SK-N-SH (cell line): ENCODE measurements around the gene CCL2. TPM values are rescaled to one million over a fixed set of nuclear protein-coding genes. Genes with fewer than 3 reads are reported as not detected.

Experiments used
- CTCF ChIA-PET: fragments of 300-600, 350-600 bp; formaldehyde crosslinking; extraction: SDS; loops from one replicate; lab custom pipeline; 2021; lab: Yijun Ruan, JAX
- POLR2A ChIA-PET: fragments of 350-600 bp; sonication (Branson Sonifier 250); formaldehyde crosslinking; extraction: SDS; loops from one replicate; lab custom pipeline; 2020; ENCODE audit warnings: antibody characterized with exemption, inconsistent platforms; lab: Yijun Ruan, JAX
- DNase-seq: peaks from one replicate; pipeline ENCODE4 v3.0.0; 2012
- H2AFZ ChIP-seq: fragments of 200-600 bp; sonication (generic); 2 replicates; pipeline ENCODE4 v1.8.1; 2016; ENCODE audit warnings: antibody characterized with exemption, mild to moderate bottlenecking, low read depth
- H3F3A ChIP-seq: fragments of 200-600 bp; sonication (generic); replicated peaks from 2 replicates; pipeline ENCODE3; 2016; ENCODE audit warnings: antibody characterized with exemption, mild to moderate bottlenecking; ENCODE audit not compliant: insufficient read depth
- H3K27ac ChIP-seq, 2 experiments: fragments of 200-500 bp in 1 of 2; fragments of 200-600 bp in 1 of 2; sonication (Bioruptor generic) in 1 of 2; sonication (generic), shearing (Covaris generic) in 1 of 2; 2 replicates each; pipeline versions ENCODE4 v1.5.1 to v1.6.1; 2014 to 2016; ENCODE audit warnings: low read depth in 2 of 2, inconsistent platforms in 1 of 2, low read length in 1 of 2, mild to moderate bottlenecking in 1 of 2, mixed read lengths in 1 of 2
- H3K27me3 ChIP-seq: fragments of 200-600 bp; sonication (generic), shearing (Covaris generic); 2 replicates; pipeline ENCODE4 v1.6.1; 2016; ENCODE audit warnings: mixed run types; ENCODE audit not compliant: insufficient read depth
- H3K36me3 ChIP-seq, 2 experiments: fragments of 200-500 bp in 1 of 2; fragments of 200-600 bp in 1 of 2; sonication (Bioruptor generic) in 1 of 2; sonication (generic) in 1 of 2; replicated peaks in 1 of 2; 2 replicates each; pipeline versions ENCODE3 to v1.5.1; 2014 to 2016; ENCODE audit warnings: low read length in 1 of 2, mild to moderate bottlenecking in 1 of 2; ENCODE audit not compliant: insufficient read depth in 2 of 2, control insufficient read depth in 1 of 2
- H3K4me1 ChIP-seq, 2 experiments: fragments of 200-500 bp in 1 of 2; fragments of 200-600 bp in 1 of 2; sonication (Bioruptor generic) in 1 of 2; sonication (generic), shearing (Covaris generic) in 1 of 2; 2 replicates each; pipeline versions ENCODE4 v1.5.1 to v1.6.1; 2014 to 2016; ENCODE audit warnings: low read depth in 1 of 2, low read length in 1 of 2, mixed run types in 1 of 2; ENCODE audit not compliant: insufficient read depth in 2 of 2, control insufficient read depth in 1 of 2
- H3K4me2 ChIP-seq: fragments of 200-600 bp; sonication (generic), shearing (Covaris generic); 2 replicates; pipeline ENCODE4 v1.6.1; 2017; ENCODE audit warnings: mixed run types
- H3K4me3 ChIP-seq, 2 experiments: fragments of 200-500 bp in 1 of 2; fragments of 200-600 bp in 1 of 2; sonication (Bioruptor generic) in 1 of 2; sonication (generic), shearing (Covaris generic) in 1 of 2; 2 replicates each; pipeline versions ENCODE4 v1.5.1 to v1.8.1; 2014 to 2016; ENCODE audit warnings: low read depth in 2 of 2, inconsistent platforms in 1 of 2, low read length in 1 of 2, mild to moderate bottlenecking in 1 of 2, mixed read lengths in 1 of 2, moderate library complexity in 1 of 2
- H3K79me2 ChIP-seq: fragments of 200-600 bp; sonication (generic); 2 replicates; pipeline ENCODE4 v1.8.1; 2017; ENCODE audit warnings: mild to moderate bottlenecking; ENCODE audit not compliant: insufficient read depth
- H3K9ac ChIP-seq: fragments of 200-600 bp; sonication (generic); 2 replicates; pipeline ENCODE4 v1.6.1; 2017; ENCODE audit warnings: mixed run types
- H3K9me2 ChIP-seq: fragments of 200-600 bp; sonication (generic); 2 replicates; pipeline ENCODE4 v1.6.1; 2017; ENCODE audit warnings: mixed run types
- H3K9me3 ChIP-seq: fragments of 200-600 bp; sonication (generic); 2 replicates; pipeline ENCODE4 v1.6.1; 2017; ENCODE audit warnings: mixed run types, mild to moderate bottlenecking, moderate library complexity
- H4K20me1 ChIP-seq: fragments of 200-600 bp; sonication (generic); 2 replicates; pipeline ENCODE4 v1.6.1; 2017; ENCODE audit warnings: mild to moderate bottlenecking, mixed run types; ENCODE audit not compliant: insufficient read depth
- CHD2 ChIP-seq: fragments of 150-350 bp; IDR thresholded peaks from 2 replicates; pipeline ENCODE4 v1.6.1; 2018; ENCODE audit warnings: low read length; ENCODE audit not compliant: partially characterized antibody
- EP300 ChIP-seq, 2 experiments: IDR thresholded peaks; 2 replicates each; pipeline versions ENCODE4 v1.4.0 to v1.6.1; 2012; ENCODE audit warnings: borderline replicate concordance in 1 of 2, low read depth in 1 of 2, low read length in 1 of 2
- EZH2phosphoT487 ChIP-seq: fragments of 200-600 bp; sonication (generic); IDR thresholded peaks from 2 replicates; pipeline ENCODE4 v1.6.1; 2017; ENCODE audit warnings: low read depth, mixed run types, mild to moderate bottlenecking, antibody characterized with exemption, moderate library complexity, borderline replicate concordance
- FOSL2 ChIP-seq: IDR thresholded peaks from 2 replicates; pipeline ENCODE4 v1.4.0; 2012; ENCODE audit warnings: low read depth, mild to moderate bottlenecking, moderate library complexity, borderline replicate concordance
- FOXJ3 ChIP-seq: sonication (generic); formaldehyde crosslinking; IDR thresholded peaks from 2 replicates; pipeline ENCODE4 v1.5.1; 2020; ENCODE audit warnings: mild to moderate bottlenecking, missing genetic modification reagents
- FOXM1 ChIP-seq: IDR thresholded peaks from 2 replicates; pipeline ENCODE4 v1.4.0; 2012; ENCODE audit warnings: low read depth, mild to moderate bottlenecking
- GATA2 ChIP-seq: sonication (generic); formaldehyde crosslinking; IDR thresholded peaks from 2 replicates; pipeline ENCODE4 v1.5.0; 2020; ENCODE audit warnings: mild to moderate bottlenecking, missing genetic modification reagents
- JUND ChIP-seq: IDR thresholded peaks from 2 replicates; pipeline ENCODE4 v1.4.0; 2012
- MXI1 ChIP-seq: IDR thresholded peaks from 2 replicates; pipeline ENCODE4 v1.6.1; 2012; ENCODE audit warnings: mild to moderate bottlenecking, low read depth, low read length, improper control_type of control experiment
- NFIC ChIP-seq: IDR thresholded peaks from 2 replicates; pipeline ENCODE4 v1.4.0; 2012; ENCODE audit warnings: borderline replicate concordance
- NRF1 ChIP-seq: IDR thresholded peaks from 2 replicates; pipeline ENCODE4 v1.6.1; 2012; ENCODE audit warnings: low read depth, mild to moderate bottlenecking, low read length
- POLR2AphosphoS5 ChIP-seq: IDR thresholded peaks from 2 replicates; pipeline ENCODE4 v1.6.1; 2012; ENCODE audit warnings: low read depth, low read length
- RAD21 ChIP-seq: IDR thresholded peaks from 2 replicates; pipeline ENCODE4 v1.6.1; 2012; ENCODE audit warnings: mild to moderate bottlenecking, low read length
- RCOR1 ChIP-seq: fragments of 150-350 bp; IDR thresholded peaks from 2 replicates; pipeline ENCODE4 v1.6.1; 2017; ENCODE audit warnings: antibody characterized with exemption, low read length
- RFX5 ChIP-seq: IDR thresholded peaks from 2 replicates; pipeline ENCODE4 v1.6.1; 2012; ENCODE audit warnings: mild to moderate bottlenecking, improper control_type of control experiment, low read length
- RXRA ChIP-seq: IDR thresholded peaks from 2 replicates; pipeline ENCODE4 v1.4.0; 2012; ENCODE audit warnings: low read depth, mild to moderate bottlenecking, borderline replicate concordance
- SIN3A ChIP-seq: IDR thresholded peaks from 2 replicates; pipeline ENCODE4 v1.6.1; 2012; ENCODE audit warnings: low read depth, mild to moderate bottlenecking, low read length, moderate library complexity, borderline replicate concordance
- SMC3 ChIP-seq: IDR thresholded peaks from 2 replicates; pipeline ENCODE4 v1.6.1; 2012; ENCODE audit warnings: low read depth, low read length, improper control_type of control experiment
- TAF1 ChIP-seq: IDR thresholded peaks from 2 replicates; pipeline ENCODE4 v1.6.1; 2012; ENCODE audit warnings: low read depth, mild to moderate bottlenecking, low read length, moderate library complexity, borderline replicate concordance
- TEAD4 ChIP-seq: IDR thresholded peaks from 2 replicates; pipeline ENCODE4 v1.4.0; 2012; ENCODE audit warnings: mild to moderate bottlenecking, borderline replicate concordance; ENCODE audit not compliant: insufficient read depth
- YY1 ChIP-seq: IDR thresholded peaks from 2 replicates; pipeline ENCODE4 v1.4.0; 2012; ENCODE audit warnings: low read depth, mild to moderate bottlenecking
- WGBS: methylation state at CpG from one replicate; pipeline ENCODE4 v1.1.6; 2017; ENCODE audit warnings: low lambda C conversion rate; 5-methylcytosine and 5-hydroxymethylcytosine counted together
- polyA plus RNA-seq, 3 experiments: library from polyadenylated mRNA; depleted of rRNA; stranded (reverse); fragments of >200 nt; gene quantifications; 2 replicates each; pipeline ENCODE4 v1.2.3, GENCODE V29; 2012
- TF ChIP-seq, protein P1 (sequence below): IDR thresholded peaks from 2 replicates; pipeline ENCODE4; 2012
- TF ChIP-seq, protein P2 (sequence below): IDR thresholded peaks from 2 replicates; pipeline ENCODE4 v1.4.0; 2012; ENCODE audit warnings: low read depth, borderline replicate concordance
- TF ChIP-seq, protein P3 (sequence below): fragments of 150-350 bp; IDR thresholded peaks from 2 replicates; pipeline ENCODE4 v1.6.1; 2016; ENCODE audit warnings: mild to moderate bottlenecking, low read depth, low read length
- TF ChIP-seq, protein P4 (sequence below): fragments of 200-600 bp; sonication (generic); IDR thresholded peaks from 2 replicates; pipeline ENCODE4 v1.6.1; 2017; ENCODE audit warnings: antibody characterized with exemption, mild to moderate bottlenecking, moderate library complexity
- TF ChIP-seq, protein P5 (sequence below): IDR thresholded peaks from 2 replicates; pipeline ENCODE4 v1.6.1; 2012; ENCODE audit warnings: mild to moderate bottlenecking, low read depth, low read length, moderate library complexity
- TF ChIP-seq, protein P6 (sequence below): IDR thresholded peaks from 2 replicates; pipeline ENCODE4 v1.4.0; 2012; ENCODE audit warnings: low read depth

CCL2 gene
- polyA plus RNA-seq, 1 of the 3 experiments (the other 2 are of a cell fraction), result 210 TPM

DNA sequence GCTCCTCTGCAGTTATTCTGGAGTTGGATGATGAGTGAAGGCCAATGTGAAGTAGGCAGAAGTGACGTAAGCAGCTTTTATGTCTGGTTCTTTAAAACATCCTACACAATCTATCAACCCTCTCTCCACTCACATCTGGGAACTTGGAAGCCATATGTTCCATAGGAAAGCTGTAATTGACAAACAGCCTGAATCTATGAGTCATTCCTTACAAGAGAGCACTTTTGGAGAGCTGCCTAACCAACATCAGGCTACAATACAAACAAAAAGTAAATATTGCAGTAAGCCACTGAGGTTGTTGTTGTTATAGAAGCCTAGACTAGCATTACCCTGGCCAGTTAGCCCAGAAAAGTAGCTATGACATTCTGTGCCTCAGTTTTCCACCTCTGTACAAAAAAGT is 20.8 kb downstream of the CCL2 start:
- ChIA-PET POLR2A (no interaction called here), CTCF (interaction anchor here (4.3 kb wide), 1 partner anchor 86 kb away, joined by 15 read pairs; no protein-coding TSS in a partner anchor)
- H3K4me1 ChIP-seq, result no peaks in the 10 kb centered on the region
- H3K9ac ChIP-seq, result no peak overlapping the region
- WGBS, result 0% methylated on average over 1 of the region's 1 CpG
- H3K27me3 ChIP-seq, result no peaks in the 10 kb centered on the region; the same call in 1 of the 2 replicates
- H3K27ac ChIP-seq, result peak overlapping the region in 1 of 2 experiments; percentile 23; a peak in 1 of 4 replicates
- no peak for DNase-seq
- no peaks in the 10 kb centered on the region for H3F3A ChIP-seq
- no peaks in the 10 kb centered on the region for H3K9me2 ChIP-seq
- H3K79me2 ChIP-seq, result no peaks in the 10 kb centered on the region
- no peak overlapping the region for H2AFZ ChIP-seq
- H3K4me2 ChIP-seq, result no peak overlapping the region
- no peaks in the 10 kb centered on the region for H3K36me3 ChIP-seq
- no peaks in the 10 kb centered on the region for H3K9me3 ChIP-seq
- H3K4me3 ChIP-seq, result no peak overlapping the region
- no peaks in the 10 kb centered on the region for H4K20me1 ChIP-seq
- TF ChIP-seq, protein P1, sequence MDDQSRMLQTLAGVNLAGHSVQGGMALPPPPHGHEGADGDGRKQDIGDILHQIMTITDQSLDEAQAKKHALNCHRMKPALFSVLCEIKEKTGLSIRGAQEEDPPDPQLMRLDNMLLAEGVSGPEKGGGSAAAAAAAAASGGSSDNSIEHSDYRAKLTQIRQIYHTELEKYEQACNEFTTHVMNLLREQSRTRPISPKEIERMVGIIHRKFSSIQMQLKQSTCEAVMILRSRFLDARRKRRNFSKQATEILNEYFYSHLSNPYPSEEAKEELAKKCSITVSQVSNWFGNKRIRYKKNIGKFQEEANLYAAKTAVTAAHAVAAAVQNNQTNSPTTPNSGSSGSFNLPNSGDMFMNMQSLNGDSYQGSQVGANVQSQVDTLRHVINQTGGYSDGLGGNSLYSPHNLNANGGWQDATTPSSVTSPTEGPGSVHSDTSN, result peak; percentile 69
- TF ChIP-seq CHD2, result no peak
- TF ChIP-seq RAD21, result no peak
- no peak for TF ChIP-seq NRF1
- peak; percentile 38; the same call in 1 of the 2 replicates for TF ChIP-seq POLR2AphosphoS5
- no peak for TF ChIP-seq TAF1
- peak; percentile 84 for TF ChIP-seq NFIC
- no peak for TF ChIP-seq FOXM1
- no peak for TF ChIP-seq YY1
- TF ChIP-seq RCOR1, result no peak
- no peak for TF ChIP-seq TEAD4
- no peak for TF ChIP-seq RFX5
- no peak for TF ChIP-seq SMC3
- TF ChIP-seq, protein P2, sequence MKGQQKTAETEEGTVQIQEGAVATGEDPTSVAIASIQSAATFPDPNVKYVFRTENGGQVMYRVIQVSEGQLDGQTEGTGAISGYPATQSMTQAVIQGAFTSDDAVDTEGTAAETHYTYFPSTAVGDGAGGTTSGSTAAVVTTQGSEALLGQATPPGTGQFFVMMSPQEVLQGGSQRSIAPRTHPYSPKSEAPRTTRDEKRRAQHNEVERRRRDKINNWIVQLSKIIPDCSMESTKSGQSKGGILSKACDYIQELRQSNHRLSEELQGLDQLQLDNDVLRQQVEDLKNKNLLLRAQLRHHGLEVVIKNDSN, result no peak
- TF ChIP-seq, protein P3, sequence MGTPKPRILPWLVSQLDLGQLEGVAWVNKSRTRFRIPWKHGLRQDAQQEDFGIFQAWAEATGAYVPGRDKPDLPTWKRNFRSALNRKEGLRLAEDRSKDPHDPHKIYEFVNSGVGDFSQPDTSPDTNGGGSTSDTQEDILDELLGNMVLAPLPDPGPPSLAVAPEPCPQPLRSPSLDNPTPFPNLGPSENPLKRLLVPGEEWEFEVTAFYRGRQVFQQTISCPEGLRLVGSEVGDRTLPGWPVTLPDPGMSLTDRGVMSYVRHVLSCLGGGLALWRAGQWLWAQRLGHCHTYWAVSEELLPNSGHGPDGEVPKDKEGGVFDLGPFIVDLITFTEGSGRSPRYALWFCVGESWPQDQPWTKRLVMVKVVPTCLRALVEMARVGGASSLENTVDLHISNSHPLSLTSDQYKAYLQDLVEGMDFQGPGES, result no peak
- TF ChIP-seq, protein P4, sequence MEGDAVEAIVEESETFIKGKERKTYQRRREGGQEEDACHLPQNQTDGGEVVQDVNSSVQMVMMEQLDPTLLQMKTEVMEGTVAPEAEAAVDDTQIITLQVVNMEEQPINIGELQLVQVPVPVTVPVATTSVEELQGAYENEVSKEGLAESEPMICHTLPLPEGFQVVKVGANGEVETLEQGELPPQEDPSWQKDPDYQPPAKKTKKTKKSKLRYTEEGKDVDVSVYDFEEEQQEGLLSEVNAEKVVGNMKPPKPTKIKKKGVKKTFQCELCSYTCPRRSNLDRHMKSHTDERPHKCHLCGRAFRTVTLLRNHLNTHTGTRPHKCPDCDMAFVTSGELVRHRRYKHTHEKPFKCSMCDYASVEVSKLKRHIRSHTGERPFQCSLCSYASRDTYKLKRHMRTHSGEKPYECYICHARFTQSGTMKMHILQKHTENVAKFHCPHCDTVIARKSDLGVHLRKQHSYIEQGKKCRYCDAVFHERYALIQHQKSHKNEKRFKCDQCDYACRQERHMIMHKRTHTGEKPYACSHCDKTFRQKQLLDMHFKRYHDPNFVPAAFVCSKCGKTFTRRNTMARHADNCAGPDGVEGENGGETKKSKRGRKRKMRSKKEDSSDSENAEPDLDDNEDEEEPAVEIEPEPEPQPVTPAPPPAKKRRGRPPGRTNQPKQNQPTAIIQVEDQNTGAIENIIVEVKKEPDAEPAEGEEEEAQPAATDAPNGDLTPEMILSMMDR, result no peak
- TF ChIP-seq, protein P5, sequence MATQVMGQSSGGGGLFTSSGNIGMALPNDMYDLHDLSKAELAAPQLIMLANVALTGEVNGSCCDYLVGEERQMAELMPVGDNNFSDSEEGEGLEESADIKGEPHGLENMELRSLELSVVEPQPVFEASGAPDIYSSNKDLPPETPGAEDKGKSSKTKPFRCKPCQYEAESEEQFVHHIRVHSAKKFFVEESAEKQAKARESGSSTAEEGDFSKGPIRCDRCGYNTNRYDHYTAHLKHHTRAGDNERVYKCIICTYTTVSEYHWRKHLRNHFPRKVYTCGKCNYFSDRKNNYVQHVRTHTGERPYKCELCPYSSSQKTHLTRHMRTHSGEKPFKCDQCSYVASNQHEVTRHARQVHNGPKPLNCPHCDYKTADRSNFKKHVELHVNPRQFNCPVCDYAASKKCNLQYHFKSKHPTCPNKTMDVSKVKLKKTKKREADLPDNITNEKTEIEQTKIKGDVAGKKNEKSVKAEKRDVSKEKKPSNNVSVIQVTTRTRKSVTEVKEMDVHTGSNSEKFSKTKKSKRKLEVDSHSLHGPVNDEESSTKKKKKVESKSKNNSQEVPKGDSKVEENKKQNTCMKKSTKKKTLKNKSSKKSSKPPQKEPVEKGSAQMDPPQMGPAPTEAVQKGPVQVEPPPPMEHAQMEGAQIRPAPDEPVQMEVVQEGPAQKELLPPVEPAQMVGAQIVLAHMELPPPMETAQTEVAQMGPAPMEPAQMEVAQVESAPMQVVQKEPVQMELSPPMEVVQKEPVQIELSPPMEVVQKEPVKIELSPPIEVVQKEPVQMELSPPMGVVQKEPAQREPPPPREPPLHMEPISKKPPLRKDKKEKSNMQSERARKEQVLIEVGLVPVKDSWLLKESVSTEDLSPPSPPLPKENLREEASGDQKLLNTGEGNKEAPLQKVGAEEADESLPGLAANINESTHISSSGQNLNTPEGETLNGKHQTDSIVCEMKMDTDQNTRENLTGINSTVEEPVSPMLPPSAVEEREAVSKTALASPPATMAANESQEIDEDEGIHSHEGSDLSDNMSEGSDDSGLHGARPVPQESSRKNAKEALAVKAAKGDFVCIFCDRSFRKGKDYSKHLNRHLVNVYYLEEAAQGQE, result no peak
- TF ChIP-seq SIN3A, result no peak
- peak; percentile 66 for TF ChIP-seq JUND
- TF ChIP-seq, protein P6, sequence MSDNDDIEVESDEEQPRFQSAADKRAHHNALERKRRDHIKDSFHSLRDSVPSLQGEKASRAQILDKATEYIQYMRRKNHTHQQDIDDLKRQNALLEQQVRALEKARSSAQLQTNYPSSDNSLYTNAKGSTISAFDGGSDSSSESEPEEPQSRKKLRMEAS, result no peak
- TF ChIP-seq RXRA, result no peak
- no peak for TF ChIP-seq EZH2phosphoT487
- peak in 1 of 2 experiments; percentile 50; a peak in 1 of 4 replicates for TF ChIP-seq EP300 (IDR thresholded peaks at IDR 0.05; ENCODE audit: borderline replicate concordance in 1 of 2, low read depth in 1 of 2, low read length in 1 of 2)
- TF ChIP-seq MXI1, result no peak
- TF ChIP-seq FOXJ3 (CRISPR knock-in tag), result no peak
- TF ChIP-seq FOSL2, result peak; percentile 66
- TF ChIP-seq GATA2 (CRISPR knock-in tag), result no peak
